ENCODE results near the gene CLEC4G.

Gene CLEC4G

GRCh38 chr19:7729211-7729610 is 2.7 kb downstream of the CLEC4G start:
- DNase-seq (ENCODE audit: low read depth) = no peak

GRCh38 chr19:7725791-7726190 is 6.1 kb downstream of the CLEC4G start:
- no peak for DNase-seq (ENCODE audit: low read depth)

GRCh38 chr19:7722231-7722651 is 9.7 kb downstream of the CLEC4G start:
- no peak for DNase-seq (ENCODE audit: low read depth)

- DNase-seq (ENCODE audit: low read depth) = no peak
Measured at GRCh38 chr19:7720351-7720750, 11.6 kb downstream of the CLEC4G start.

GRCh38 chr19:7718668-7719067 is 13.2 kb downstream of the CLEC4G start:
- no peak for DNase-seq (ENCODE audit: low read depth)

GRCh38 chr19:7716762-7717161 is 15.1 kb downstream of the CLEC4G start:
- DNase-seq (ENCODE audit: low read depth) = no peak

GRCh38 chr19:7715671-7716070 is 16.2 kb downstream of the CLEC4G start:
- DNase-seq (ENCODE audit: low read depth) = no peak

GRCh38 chr19:7710616-7711015 is 21.3 kb downstream of the CLEC4G start:
- no peak for DNase-seq (ENCODE audit: low read depth)

GRCh38 chr19:7709932-7710460 is 21.9 kb downstream of the CLEC4G start:
- no peak for DNase-seq (ENCODE audit: low read depth)

GRCh38 chr19:7706955-7707456 is 24.9 kb downstream of the CLEC4G start:
- no peak for DNase-seq (ENCODE audit: low read depth)

GRCh38 chr19:7706188-7706954 is 25.5 kb downstream of the CLEC4G start:
- DNase-seq (ENCODE audit: low read depth) = no peak

GRCh38 chr19:7705387-7706187 is 26.3 kb downstream of the CLEC4G start:
- no peak for DNase-seq (ENCODE audit: low read depth)

- no peak for DNase-seq (ENCODE audit: low read depth)
Measured at GRCh38 chr19:7704280-7705060, 27.4 kb downstream of the CLEC4G start.

GRCh38 chr19:7703332-7703731 is 28.6 kb downstream of the CLEC4G start:
- no peak for DNase-seq (ENCODE audit: low read depth)

GRCh38 chr19:7701654-7702457 is 30.1 kb downstream of the CLEC4G start, which contains the start of gene FCER2:
FCER2 (minus strand) TSS chr19:7702131; CDS start chr19:7699760, 2,371 bp downstream.
- DNase-seq (ENCODE audit: low read depth) = no peak

- no peak for DNase-seq (ENCODE audit: low read depth)
Measured at GRCh38 chr19:7701049-7701653, 30.8 kb downstream of the CLEC4G start.

- no peak for DNase-seq (ENCODE audit: low read depth)
Measured at GRCh38 chr19:7699417-7700401, 32.2 kb downstream of the CLEC4G start.

GRCh38 chr19:7699003-7699402 is 32.9 kb downstream of the CLEC4G start:
- DNase-seq (ENCODE audit: low read depth) = no peak

- no peak for DNase-seq (ENCODE audit: low read depth)
Measured at GRCh38 chr19:7698583-7698982, 33.3 kb downstream of the CLEC4G start.

Data from non-pigmented ciliary epithelial cell (primary cell).